IgD-negative memory B cell (primary cell): ENCODE results near the gene CLEC16A. TPM values are rescaled to one million over a fixed set of nuclear protein-coding genes. Genes with fewer than 3 reads are reported as not detected.

ENCODE experiments used
- H3K27ac Mint-ChIP-seq, 3 donors: one replicate each; pipeline ENCODE4 v1.8.0; 2020 to 2022; ENCODE audit warnings: mild to moderate bottlenecking in 3 of 3, mixed read lengths in 3 of 3, moderate library complexity in 1 of 3
- H3K27me3 Mint-ChIP-seq: one replicate; pipeline ENCODE4 v1.8.0; 2021; ENCODE audit warnings: mixed read lengths
- H3K36me3 Mint-ChIP-seq: one replicate; pipeline ENCODE4 v1.8.0; 2020; ENCODE audit warnings: mild to moderate bottlenecking, mixed read lengths
- H3K4me1 Mint-ChIP-seq, 3 donors: one replicate each; pipeline ENCODE4 v1.8.0; 2020 to 2022; ENCODE audit warnings: mixed read lengths in 3 of 3, mild to moderate bottlenecking in 1 of 3
- H3K4me3 Mint-ChIP-seq, 4 donors: one replicate each; pipeline ENCODE4 v1.8.0; 2020 to 2022; ENCODE audit warnings: mild to moderate bottlenecking in 4 of 4, mixed read lengths in 4 of 4, moderate library complexity in 3 of 4
- H3K9me3 Mint-ChIP-seq, 3 donors: one replicate each; pipeline ENCODE4 v1.8.0; 2020 to 2021; ENCODE audit warnings: mixed read lengths in 3 of 3, mild to moderate bottlenecking in 1 of 3
- polyA plus RNA-seq: library from polyadenylated mRNA; unstranded; fragments of 300-500 nt; fragmentation: Illumina TruSeq; gene quantifications from one replicate; pipeline ENCODE4 v1.2.3, GENCODE V29; 2021

Gene CLEC16A
- polyA plus RNA-seq, 1 donor from 2014 or later, result 21.1 TPM

DNA sequence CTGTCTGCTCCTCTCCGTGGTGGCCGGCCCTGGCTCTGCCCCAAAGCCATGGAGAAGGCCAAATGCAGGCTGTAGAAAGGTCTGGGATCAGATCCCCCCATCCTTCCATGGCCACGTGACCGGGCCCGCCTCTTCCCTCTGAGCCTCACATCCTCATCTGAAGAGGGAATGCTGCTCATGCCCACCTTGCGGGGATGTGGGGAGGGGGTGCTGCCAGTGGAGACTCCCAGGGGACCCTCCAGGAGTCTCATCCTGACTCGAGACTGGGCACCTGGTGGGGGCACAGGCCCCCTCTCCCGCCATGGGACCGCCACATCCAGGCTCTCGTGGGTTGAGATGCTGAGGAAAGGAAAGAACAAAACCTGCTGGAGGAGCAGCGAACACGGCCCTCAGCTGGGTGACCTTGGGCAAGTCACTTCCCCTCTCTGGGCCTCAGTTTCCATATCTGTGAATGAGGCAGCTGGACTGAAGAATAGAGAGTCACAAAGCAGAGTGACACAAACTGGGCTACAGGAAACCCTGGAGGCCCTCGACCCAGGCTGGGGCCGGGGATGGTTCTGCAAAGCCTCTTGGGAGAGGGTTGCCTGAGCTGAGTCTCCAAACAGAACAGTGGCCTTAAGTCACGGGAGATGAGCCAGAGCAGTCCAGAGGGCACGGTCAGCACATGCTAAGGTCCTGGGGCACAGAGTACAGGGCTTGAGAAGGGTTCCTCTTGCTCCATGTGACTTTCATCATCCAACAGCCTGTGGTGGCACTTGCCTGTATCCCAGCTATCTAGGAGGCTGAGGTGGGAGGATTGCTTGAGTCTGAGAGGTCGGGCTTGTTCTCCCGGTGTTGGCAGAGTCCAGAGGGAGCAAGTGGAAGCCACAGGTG lies 281.5 kb downstream of the CLEC16A start:
- Mint-ChIP-seq H3K4me1 (peaks cover 19 to 24% (median 22%) of the 10 kb centered on the region in 3 donors), H3K9me3 (no peaks in the 10 kb centered on the region), H3K27ac (peak overlapping the region; percentile 77 to 96 (median 93)), H3K36me3 (no peaks in the 10 kb centered on the region), H3K27me3 (no peaks in the 10 kb centered on the region), H3K4me3 (peak overlapping the region; percentile 78 to 96 (median 87))

DNA sequence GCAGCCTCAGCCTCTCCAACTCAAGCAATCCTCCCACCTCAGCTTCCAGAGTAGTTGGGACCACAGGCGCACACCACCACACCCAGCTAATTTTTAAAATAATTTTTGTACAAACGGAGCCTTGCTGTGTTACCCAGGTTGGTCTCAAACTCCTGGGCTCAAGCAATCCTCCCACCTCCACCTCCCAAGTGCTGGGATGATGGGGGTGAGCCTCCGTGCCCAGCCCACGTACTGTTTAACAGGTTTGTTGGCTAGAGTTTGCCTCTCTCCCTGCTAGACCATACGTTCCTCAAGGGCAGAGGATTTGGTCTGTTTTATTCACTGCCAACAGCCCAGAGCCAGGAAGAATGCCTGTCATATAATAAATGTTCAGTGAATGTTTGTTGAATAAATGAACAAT lies 285.1 kb downstream of the CLEC16A start:
- Mint-ChIP-seq H3K4me3 (peak overlapping the region in 1 of 4 donors; percentile 58), H3K4me1 (peaks cover 18 to 27% (median 20%) of the 10 kb centered on the region in 3 donors), H3K27me3 (no peaks in the 10 kb centered on the region), H3K9me3 (no peaks in the 10 kb centered on the region), H3K27ac (peak overlapping the region in 1 of 3 donors; percentile 5), H3K36me3 (no peaks in the 10 kb centered on the region)

DNA sequence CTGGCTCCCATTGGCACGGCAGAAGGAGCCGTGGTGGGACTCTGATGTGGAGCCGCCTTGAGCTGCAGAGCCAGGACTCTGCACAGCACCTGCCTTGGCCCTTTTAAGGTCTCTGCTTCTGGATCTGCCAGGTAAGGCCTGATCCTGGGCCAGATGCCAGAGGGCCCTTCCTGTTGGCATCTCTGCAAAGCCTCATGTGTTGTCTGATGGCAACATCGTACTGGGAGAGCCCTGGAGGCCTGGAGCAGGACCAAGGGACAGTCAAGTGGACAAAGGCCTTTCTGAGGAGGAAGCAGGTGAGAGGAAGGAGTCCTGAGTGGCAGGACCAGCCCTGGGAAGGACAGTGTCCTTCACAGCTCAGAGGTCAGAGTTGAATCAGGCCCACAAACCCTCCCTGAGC lies 285.5 kb downstream of the CLEC16A start:
- peaks cover 13 to 22% (median 15%) of the 10 kb centered on the region in 3 donors for H3K4me1 Mint-ChIP-seq
- no peaks in the 10 kb centered on the region for H3K27me3 Mint-ChIP-seq
- H3K4me3 Mint-ChIP-seq, result peak overlapping the region in 1 of 4 donors; percentile 58
- no peaks in the 10 kb centered on the region for H3K9me3 Mint-ChIP-seq
- H3K36me3 Mint-ChIP-seq, result no peaks in the 10 kb centered on the region
- no peak overlapping the region for H3K27ac Mint-ChIP-seq

DNA sequence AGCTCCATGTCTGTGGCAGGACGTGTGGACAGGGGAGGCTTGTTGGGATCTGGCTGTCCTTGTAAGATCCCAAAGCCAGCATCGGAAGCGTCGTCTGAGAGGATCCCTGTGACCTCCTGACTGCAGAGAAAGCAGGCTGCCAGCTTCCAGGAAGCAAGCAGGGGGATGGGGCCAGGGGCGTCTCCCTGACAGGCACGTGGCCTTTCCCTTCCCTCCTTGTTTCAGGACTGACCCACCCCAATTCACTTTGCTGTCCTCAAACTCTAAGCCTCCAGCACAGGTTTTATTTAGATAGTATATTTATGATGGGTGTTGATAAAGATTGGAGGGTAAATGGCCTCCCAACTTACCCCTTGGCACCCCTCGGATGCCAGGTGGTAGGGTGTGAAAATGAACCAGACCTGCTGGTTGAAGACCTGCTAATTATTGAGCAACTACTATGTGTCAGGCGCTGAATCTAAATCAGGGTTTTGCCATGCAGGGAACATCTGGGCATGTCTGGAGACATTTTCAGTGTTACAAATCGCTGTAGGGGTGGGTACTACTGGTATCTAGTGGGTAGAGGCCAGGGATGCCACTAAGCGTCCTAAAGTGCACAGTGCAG lies 287.1 kb downstream of the CLEC16A start:
- no peaks in the 10 kb centered on the region for H3K36me3 Mint-ChIP-seq
- H3K27ac Mint-ChIP-seq, result peak overlapping the region in 2 of 3 donors; percentile 63 to 67
- H3K4me1 Mint-ChIP-seq, result peaks cover 6 to 14% (median 12%) of the 10 kb centered on the region in 3 donors
- no peaks in the 10 kb centered on the region for H3K9me3 Mint-ChIP-seq
- H3K4me3 Mint-ChIP-seq, result peak overlapping the region in 2 of 4 donors; percentile 8 to 29
- no peaks in the 10 kb centered on the region for H3K27me3 Mint-ChIP-seq

Other genes starting within 250 kb of the CLEC16A start
- not detected for gene TEKT5, start 249.6 kb upstream of the CLEC16A start, polyA plus RNA-seq
- 46.8 TPM for gene NUBP1, start 200.7 kb upstream of the CLEC16A start, polyA plus RNA-seq
- gene TVP23A, start 125.8 kb upstream of the CLEC16A start, polyA plus RNA-seq, result 0.23 TPM
- 173 TPM for gene CIITA, start 67.4 kb upstream of the CLEC16A start, polyA plus RNA-seq
- gene DEXI, start 2.1 kb upstream of the CLEC16A start, polyA plus RNA-seq, result 11.4 TPM